ENCODE results near the gene CAGE1. TPM values are rescaled to one million over a fixed set of nuclear protein-coding genes. Genes with fewer than 3 reads are reported as not detected.

Gene CAGE1
- total RNA-seq, 1 donor from 2014 or later = 0.11 TPM

GRCh38 chr6:7290079-7290478 is 99.5 kb downstream of the CAGE1 start:
- intact Hi-C loops (cut with DNase I) = no loop called here
- ATAC-seq (no peak), DNase-seq (ENCODE audit: missing footprints) (no peak)

DNA sequence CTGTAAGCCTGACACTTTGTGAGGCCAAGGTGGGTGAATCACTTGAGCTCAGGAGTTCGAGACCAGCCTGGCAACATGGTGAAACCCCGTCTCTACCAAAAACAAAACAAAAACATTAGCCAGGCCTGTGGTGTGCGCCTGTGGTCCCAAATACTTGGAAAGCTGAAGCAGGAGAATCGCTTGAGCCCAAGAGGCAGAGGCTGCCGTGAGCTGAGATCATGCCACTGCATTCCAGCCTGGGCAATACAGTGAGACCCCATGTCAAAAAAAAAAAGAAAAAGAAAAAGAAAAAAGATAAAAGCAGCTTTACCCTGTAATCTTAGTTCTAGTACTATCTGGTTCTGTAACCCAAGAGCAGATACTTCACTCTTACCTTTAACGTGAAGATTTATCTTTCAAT is 104.1 kb downstream of the CAGE1 start:
- DNase-seq (ENCODE audit: missing footprints) (no peak), ATAC-seq (no peak)
- intact Hi-C loops (cut with DNase I) = loop anchor here (10.0 kb wide), 1 partner anchor 109 kb away; no protein-coding TSS in a partner anchor

DNA sequence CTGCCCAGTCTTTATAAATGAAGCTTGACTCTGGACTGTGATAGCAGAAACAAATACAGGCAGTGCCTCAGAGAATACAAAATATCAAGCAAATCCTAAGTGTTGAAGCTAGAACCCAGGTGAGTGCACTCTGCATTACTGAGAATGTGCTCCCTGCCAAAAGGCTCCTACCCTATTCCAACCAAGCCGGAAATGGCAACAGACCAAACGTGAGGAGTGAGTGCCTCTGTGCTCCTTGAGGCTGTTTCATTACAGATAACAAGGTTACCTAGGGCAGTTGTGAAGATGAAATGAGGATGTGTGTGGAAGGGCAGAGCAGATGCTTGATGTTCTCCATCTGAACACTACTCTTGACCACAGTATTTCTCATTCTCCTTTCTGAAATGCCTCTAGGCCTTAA is 105.9 kb downstream of the CAGE1 start:
- DNase-seq (ENCODE audit: missing footprints) = no peak
- intact Hi-C loops (cut with DNase I) = loop anchor here (10.0 kb wide), 1 partner anchor 111 kb away; no protein-coding TSS in a partner anchor

GRCh38 chr6:7282097-7282906 is 107.2 kb downstream of the CAGE1 start:
- no peak for ATAC-seq
- DNase-seq (ENCODE audit: missing footprints) = no peak
- intact Hi-C loops (cut with DNase I) = loop anchor here (10.0 kb wide), 1 partner anchor 112 kb away; no protein-coding TSS in a partner anchor

More for the DNA sequence above, 105.9 kb downstream of the CAGE1 start:
- no peak for ATAC-seq

Other genes with a start within 250 kb of the CAGE1 start
- gene SSR1, start 76.5 kb downstream of the CAGE1 start, total RNA-seq = 58.5 TPM
- gene RIOK1, start 66 bp upstream of the CAGE1 start, total RNA-seq = 12.4 TPM
- 305 TPM for gene DSP, start 151.9 kb upstream of the CAGE1 start, total RNA-seq
- 16.2 TPM for gene SNRNP48, start 200.5 kb upstream of the CAGE1 start, total RNA-seq